ENCODE data around the gene JPH3.

Gene JPH3

DNA sequence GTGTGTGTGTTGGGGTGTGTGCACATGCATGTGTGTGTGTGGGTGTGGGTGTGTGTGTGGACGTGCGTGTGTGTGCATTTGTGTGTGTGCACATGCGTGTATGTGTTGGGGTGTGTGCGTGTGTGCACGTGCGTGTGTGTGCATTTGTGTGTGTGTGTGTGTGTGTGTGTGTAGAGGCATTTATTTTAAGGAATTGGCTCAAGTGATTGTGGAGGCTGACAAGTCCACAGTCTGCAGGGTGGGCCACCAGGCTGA is 37.9 kb upstream of the JPH3 start:
- TF ChIP-seq, protein P1, sequence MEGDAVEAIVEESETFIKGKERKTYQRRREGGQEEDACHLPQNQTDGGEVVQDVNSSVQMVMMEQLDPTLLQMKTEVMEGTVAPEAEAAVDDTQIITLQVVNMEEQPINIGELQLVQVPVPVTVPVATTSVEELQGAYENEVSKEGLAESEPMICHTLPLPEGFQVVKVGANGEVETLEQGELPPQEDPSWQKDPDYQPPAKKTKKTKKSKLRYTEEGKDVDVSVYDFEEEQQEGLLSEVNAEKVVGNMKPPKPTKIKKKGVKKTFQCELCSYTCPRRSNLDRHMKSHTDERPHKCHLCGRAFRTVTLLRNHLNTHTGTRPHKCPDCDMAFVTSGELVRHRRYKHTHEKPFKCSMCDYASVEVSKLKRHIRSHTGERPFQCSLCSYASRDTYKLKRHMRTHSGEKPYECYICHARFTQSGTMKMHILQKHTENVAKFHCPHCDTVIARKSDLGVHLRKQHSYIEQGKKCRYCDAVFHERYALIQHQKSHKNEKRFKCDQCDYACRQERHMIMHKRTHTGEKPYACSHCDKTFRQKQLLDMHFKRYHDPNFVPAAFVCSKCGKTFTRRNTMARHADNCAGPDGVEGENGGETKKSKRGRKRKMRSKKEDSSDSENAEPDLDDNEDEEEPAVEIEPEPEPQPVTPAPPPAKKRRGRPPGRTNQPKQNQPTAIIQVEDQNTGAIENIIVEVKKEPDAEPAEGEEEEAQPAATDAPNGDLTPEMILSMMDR (IDR thresholded peaks at IDR 0.05; ENCODE audit: low read depth, low read length), result no peak
- H3K4me3 ChIP-seq (ENCODE audit: low read depth, low read length), result no peak overlapping the region

DNA sequence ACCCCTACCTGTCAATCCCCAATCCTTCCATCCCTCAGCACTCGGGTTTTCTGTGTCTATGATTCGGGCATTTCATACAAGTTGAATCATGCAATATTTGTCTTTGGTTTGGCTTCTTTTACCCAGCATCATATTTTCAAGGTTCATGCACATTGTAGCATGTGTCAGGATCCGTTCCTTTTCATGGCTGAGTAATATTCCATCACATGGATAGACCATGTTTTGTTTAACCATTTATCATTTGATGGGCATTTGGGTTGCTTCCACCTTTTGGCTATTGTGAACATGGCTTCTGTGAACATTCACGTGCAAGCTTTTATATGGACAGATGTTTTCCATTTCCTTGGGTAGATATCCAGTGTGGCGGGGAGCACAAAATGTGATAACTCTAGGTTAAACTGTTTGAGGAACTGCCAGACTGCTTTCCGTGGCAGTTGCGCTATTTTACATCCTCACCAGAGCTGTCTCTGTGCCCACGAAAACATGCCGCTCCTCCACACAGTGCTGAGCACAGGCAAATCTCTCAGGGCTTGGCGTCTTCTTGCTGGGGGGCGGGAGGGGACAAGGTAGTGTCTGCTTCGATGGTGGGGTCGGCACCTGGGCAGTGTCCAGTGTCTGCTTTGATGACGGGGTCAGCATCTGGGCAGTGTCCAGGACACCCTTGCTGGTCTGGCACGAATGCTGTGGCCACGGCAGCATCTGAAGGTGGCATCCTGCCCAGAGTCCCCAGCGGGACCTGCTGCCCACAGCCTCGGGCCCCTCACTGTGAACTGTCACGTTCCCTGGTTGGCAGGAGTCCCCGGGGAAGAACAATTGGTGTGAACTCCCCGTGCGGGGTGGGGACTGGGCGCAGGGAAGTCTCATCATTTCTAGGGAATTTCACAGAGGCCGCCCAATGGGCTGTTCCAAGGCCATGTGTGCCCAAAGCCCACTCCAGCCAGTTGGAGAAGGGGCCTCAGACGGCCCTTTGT is 32.4 kb upstream of the JPH3 start:
- TF ChIP-seq, protein P1 (IDR thresholded peaks at IDR 0.05; ENCODE audit: low read depth, low read length), result no peak
- H3K4me3 ChIP-seq (ENCODE audit: low read depth, low read length), result no peak overlapping the region

DNA sequence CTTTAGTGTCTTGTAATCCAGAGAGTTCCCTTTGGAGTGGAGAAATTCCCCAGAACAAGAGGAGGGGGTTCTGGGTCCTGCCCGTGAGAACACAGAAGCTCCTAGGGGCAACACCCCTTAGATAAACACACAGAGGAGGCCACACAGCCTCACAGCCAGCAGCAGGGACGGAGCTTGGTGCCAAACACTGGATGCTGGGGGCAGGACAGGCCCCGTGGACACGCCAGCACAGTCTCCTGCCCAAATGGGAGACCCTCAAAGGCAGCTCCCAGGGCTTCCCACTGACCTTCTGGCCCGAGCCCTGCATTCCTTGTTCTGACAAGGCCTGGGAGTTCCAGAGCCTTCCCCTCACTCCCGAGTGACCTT is 31.8 kb upstream of the JPH3 start:
- no peak overlapping the region for H3K4me3 ChIP-seq (ENCODE audit: low read depth, low read length)
- TF ChIP-seq, protein P1 (IDR thresholded peaks at IDR 0.05; ENCODE audit: low read depth, low read length), result no peak

DNA sequence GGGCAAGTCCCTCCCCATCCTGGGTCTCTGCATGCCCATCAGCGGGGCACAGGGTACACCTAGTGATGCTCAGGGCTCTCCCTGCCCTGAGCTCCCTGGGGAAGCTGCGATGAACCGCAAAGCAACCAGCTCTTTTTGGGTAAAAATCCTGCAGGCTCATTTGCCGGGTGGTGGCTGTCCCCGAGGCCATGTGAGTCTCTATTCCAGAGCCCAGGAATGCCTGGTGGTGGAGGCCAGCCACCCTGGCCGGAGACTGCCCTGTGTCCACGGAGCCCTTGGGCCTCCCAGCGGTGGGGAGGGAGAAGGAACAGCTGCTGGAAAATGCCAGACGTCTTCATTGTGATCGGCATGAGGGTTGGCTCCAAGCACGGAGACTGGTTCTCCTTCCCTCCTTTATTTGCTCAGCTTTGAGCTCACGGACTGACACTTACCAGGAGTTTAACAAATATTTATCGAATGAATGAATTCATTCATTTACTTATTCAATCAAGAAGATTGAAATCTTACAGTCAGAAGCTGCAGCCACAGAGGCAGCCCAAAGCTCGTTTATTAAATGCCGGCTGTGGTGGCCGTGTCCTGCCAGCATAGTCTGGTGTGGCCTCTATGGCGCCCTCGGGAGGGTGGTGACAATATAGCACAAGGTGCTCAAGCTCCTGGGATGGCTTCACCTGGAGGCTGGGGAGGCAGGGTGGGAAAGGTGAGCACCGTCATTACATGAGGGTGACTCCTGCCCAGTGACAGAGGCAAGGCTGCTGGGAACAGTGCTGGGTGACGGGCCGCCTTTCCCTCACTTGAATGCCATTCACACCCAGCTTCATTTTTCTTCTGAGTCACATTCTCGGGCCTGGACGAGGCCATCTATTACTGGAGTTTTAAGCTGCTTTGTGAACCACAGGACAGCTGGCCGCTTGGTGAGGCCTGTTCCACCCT is 31.1 kb upstream of the JPH3 start:
- TF ChIP-seq, protein P1 (IDR thresholded peaks at IDR 0.05; ENCODE audit: low read depth, low read length), result peak; percentile 60
- H3K4me3 ChIP-seq (ENCODE audit: low read depth, low read length), result no peak overlapping the region

DNA sequence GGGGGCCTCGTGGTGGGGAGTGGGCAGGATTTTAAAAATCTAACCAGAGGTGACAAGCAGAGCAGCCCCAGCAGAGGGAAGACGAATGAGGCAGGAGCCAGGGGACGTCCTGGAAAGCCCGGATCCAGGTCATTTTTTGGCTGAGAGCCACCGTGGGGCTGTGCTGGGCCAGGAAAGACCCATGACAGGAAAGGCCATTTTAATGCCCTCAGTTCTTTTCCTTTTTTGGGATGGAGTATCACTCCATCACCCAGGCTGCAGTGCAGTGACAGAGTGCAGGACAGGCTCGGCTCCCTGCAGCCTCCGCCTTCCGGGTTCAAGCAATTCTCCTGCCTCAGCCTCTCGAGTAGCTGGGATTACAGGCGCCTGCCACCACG is 30.5 kb upstream of the JPH3 start:
- TF ChIP-seq, protein P1 (IDR thresholded peaks at IDR 0.05; ENCODE audit: low read depth, low read length), result no peak

DNA sequence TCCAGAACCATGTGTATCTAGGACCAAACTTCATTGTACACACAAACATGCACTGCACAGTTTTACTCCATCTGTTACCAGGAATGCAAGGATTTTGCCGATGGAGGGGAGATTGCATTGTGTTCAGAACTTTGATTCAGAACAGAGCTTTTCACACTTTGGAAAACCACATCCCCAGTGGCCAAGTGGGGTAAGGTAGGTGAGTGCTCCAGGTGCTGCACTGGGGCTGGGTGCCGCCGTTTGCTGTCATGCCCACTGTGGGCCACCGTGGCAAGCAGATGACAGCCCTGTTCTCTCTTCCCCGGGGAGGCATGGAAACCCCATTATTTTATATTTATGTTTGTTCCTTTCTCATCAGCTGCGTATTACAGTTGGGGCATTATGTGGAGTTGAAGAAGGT is 29.3 kb upstream of the JPH3 start:
- TF ChIP-seq, protein P1 (IDR thresholded peaks at IDR 0.05; ENCODE audit: low read depth, low read length), result no peak
- H3K4me3 ChIP-seq (ENCODE audit: low read depth, low read length), result no peak overlapping the region

More for the DNA sequence above, 30.5 kb upstream of the JPH3 start:
- no peak overlapping the region for H3K4me3 ChIP-seq (ENCODE audit: low read depth, low read length)
